Middle frontal gyrus (tissue), 1 donor: Measurements from ENCODE around the gene SLC44A3.
"Not testable (repeated sequence)": the region's sequence is repeated elsewhere in the genome, so short reads cannot be mapped to it uniquely, and the experiment has no call there.

Source experiments
- DNase-seq: peaks from one replicate; pipeline ENCODE4 v3.0.0-alpha.2; 2015; ENCODE audit warnings: low spot score; ENCODE audit errors: extremely low spot score

SLC44A3 gene

GRCh38 chr1:94929351-94930217, 109.4 kb downstream of the SLC44A3 start:
- no peak for DNase-seq

- DNase-seq: no peak
Observed at GRCh38 chr1:94931254-94931841, 111.2 kb downstream of the SLC44A3 start.

- no peak for DNase-seq
Observed at GRCh38 chr1:94934551-94934950, 114.4 kb downstream of the SLC44A3 start.

GRCh38 chr1:94935034-94935433, 114.9 kb downstream of the SLC44A3 start:
- DNase-seq: no peak

- no peak for DNase-seq
Observed at GRCh38 chr1:94935476-94935875, 115.3 kb downstream of the SLC44A3 start.

GRCh38 chr1:94936861-94937620, 116.9 kb downstream of the SLC44A3 start:
- DNase-seq: no peak

- no peak for DNase-seq
Observed at GRCh38 chr1:94937820-94938219, 117.7 kb downstream of the SLC44A3 start.

- DNase-seq: no peak
Observed at GRCh38 chr1:94940738-94941137, 120.6 kb downstream of the SLC44A3 start.

- DNase-seq: not testable (repeated sequence)
Observed at GRCh38 chr1:94941480-94941879, 121.3 kb downstream of the SLC44A3 start.

- DNase-seq: no peak
Observed at GRCh38 chr1:94942171-94943128, 122.3 kb downstream of the SLC44A3 start.
